A549 (cell line): ENCODE data around the gene CCDC121. TPM values are rescaled to one million over a fixed set of nuclear protein-coding genes. Genes with fewer than 3 reads are reported as not detected.
"Not testable (repeated sequence)": the region's sequence is repeated elsewhere in the genome, so short reads cannot be mapped to it uniquely, and the experiment has no call there.

Experiments used
- ATAC-seq, 2 experiments: fragments of 200-7000 bp in 1 of 2; fragments of >200 bp in 1 of 2; cut with Nextera tagmentation in 1 of 2; cut with Tn5 transposase in 1 of 2; 3 replicates each; pipeline versions ENCODE4 v1.8.0 to v1.9.1; 2018 to 2020; ENCODE audit warnings: mild to moderate bottlenecking in 1 of 2, moderate library complexity in 1 of 2
- CTCF ChIA-PET: fragments of 300-600 bp; sonication (Branson Sonifier 250); formaldehyde crosslinking; extraction: SDS; loops from one replicate; lab custom pipeline; 2021; ENCODE audit warnings: antibody characterized with exemption, inconsistent platforms; lab: Yijun Ruan, JAX
- POLR2A ChIA-PET: fragments of 350-600 bp; formaldehyde crosslinking; extraction: SDS; loops from one replicate; lab custom pipeline; 2021; ENCODE audit warnings: antibody characterized with exemption, inconsistent platforms; lab: Yijun Ruan, JAX
- DNase-seq, 2 experiments: peaks; one replicate each; pipeline versions ENCODE4 v3.0.0 to v3.0.0-alpha.2; 2011 to 2016; ENCODE audit warnings: low read depth in 1 of 2, low spot score in 1 of 2
- FAIRE-seq: peaks from 2 replicates; lab custom pipeline; 2011; peaks lifted over from hg19 to GRCh38; lab: Jason Lieb, UNC
- H3K27ac ChIP-seq, 2 experiments: fragments of >200 bp; sonication (Bioruptor Twin); formaldehyde crosslinking; 3 replicates each; pipeline ENCODE4 v1.5.1; 2016 to 2017
- H3K4me1 ChIP-seq: fragments of >200 bp; sonication (Bioruptor Twin); formaldehyde crosslinking; 3 replicates; pipeline ENCODE4 v1.6.1; 2016
- H3K4me2 ChIP-seq: fragments of >200 bp; sonication (Bioruptor Twin); formaldehyde crosslinking; 3 replicates; pipeline ENCODE4 v1.6.1; 2016
- H3K4me3 ChIP-seq: fragments of >200 bp; sonication (Bioruptor Twin); formaldehyde crosslinking; 3 replicates; pipeline ENCODE4 v1.5.1; 2016
- H3K9me3 ChIP-seq: fragments of >200 bp; sonication (Bioruptor Twin); formaldehyde crosslinking; 3 replicates; pipeline ENCODE4 v1.6.1; 2016
- BHLHE40 ChIP-seq: IDR thresholded peaks from 2 replicates; pipeline ENCODE4 v1.6.1; 2012; ENCODE audit warnings: low read depth, low read length, inconsistent platforms
- CBX2 ChIP-seq: fragments of 200-600 bp; sonication (generic); IDR thresholded peaks from 2 replicates; pipeline ENCODE4 v1.6.1; 2016; ENCODE audit warnings: low read depth, mild to moderate bottlenecking, borderline replicate concordance
- EHMT2 ChIP-seq: fragments of 200-600 bp; sonication (generic); IDR thresholded peaks from 2 replicates; pipeline ENCODE4 v1.6.1; 2016; ENCODE audit warnings: antibody characterized with exemption, low read depth, mild to moderate bottlenecking, moderate library complexity
- FOXS1 ChIP-seq: fragments of 250-450 bp; sonication (Bioruptor Pico); IDR thresholded peaks from 2 replicates; pipeline ENCODE4 v1.5.0; 2020; ENCODE audit warnings: mild to moderate bottlenecking, moderate library complexity
- HEYL ChIP-seq: fragments of 250-450 bp; sonication (Bioruptor Pico); IDR thresholded peaks from 2 replicates; pipeline ENCODE4 v1.8.0; 2021; ENCODE audit warnings: mild to moderate bottlenecking, moderate library complexity
- HOXB5 ChIP-seq: fragments of 250-450 bp; sonication (Bioruptor Pico); IDR thresholded peaks from 2 replicates; pipeline ENCODE4 v1.5.0; 2020; ENCODE audit warnings: mild to moderate bottlenecking, moderate library complexity
- JUNB ChIP-seq: fragments of >200 bp; sonication (Bioruptor Twin); formaldehyde crosslinking; IDR thresholded peaks from 2 replicates; pipeline ENCODE4 v1.6.1; 2016
- MAZ ChIP-seq: fragments of 150-350 bp; IDR thresholded peaks from 2 replicates; pipeline ENCODE4 v1.6.1; 2014; ENCODE audit warnings: antibody characterized with exemption, low read depth, low read length, borderline replicate concordance
- MYC ChIP-seq: IDR thresholded peaks from 2 replicates; pipeline ENCODE4 v1.6.1; 2012; ENCODE audit warnings: mild to moderate bottlenecking, inconsistent platforms, low read length, improper control_type of control experiment, borderline replicate concordance
- NFE2L2 ChIP-seq: fragments of 150-350 bp; conservative IDR thresholded peaks from 2 replicates; pipeline ENCODE4 v1.6.1; 2014; ENCODE audit warnings: low read length
- NPAS2 ChIP-seq: fragments of 250-450 bp; sonication (Bioruptor Pico); IDR thresholded peaks from 2 replicates; pipeline ENCODE4 v1.8.0; 2022; ENCODE audit warnings: mild to moderate bottlenecking, moderate library complexity, borderline replicate concordance
- POLR2A ChIP-seq: IDR thresholded peaks from 2 replicates; pipeline ENCODE4 v1.6.1; 2012; ENCODE audit warnings: mild to moderate bottlenecking, low read length
- RCOR1 ChIP-seq: fragments of 150-350 bp; IDR thresholded peaks from 2 replicates; pipeline ENCODE4 v1.6.1; 2014; ENCODE audit warnings: antibody characterized with exemption, low read length, low read depth
- RNF2 ChIP-seq: fragments of 200-600 bp; sonication (generic); IDR thresholded peaks from 2 replicates; pipeline ENCODE4 v1.6.1; 2016; ENCODE audit warnings: low read depth, mild to moderate bottlenecking, antibody characterized with exemption, moderate library complexity, borderline replicate concordance
- ZFP36 ChIP-seq: fragments of 450-650 bp; IDR thresholded peaks from 2 replicates; pipeline ENCODE4 v1.6.1; 2014; ENCODE audit warnings: borderline replicate concordance; ENCODE audit not compliant: partially characterized antibody
- WGBS: methylation state at CpG from one replicate; pipeline ENCODE4 v1.1.6; 2017; ENCODE audit errors: missing lambda C conversion rate; 5-methylcytosine and 5-hydroxymethylcytosine counted together
- polyA plus RNA-seq, 4 experiments: library from polyadenylated mRNA; depleted of rRNA in 3 of 4; stranded (reverse); fragments of >200 nt; fragmentation: RNase III in 1 of 4; extraction: RNeasy Plus Mini Kit Qiagen cat#74134 plus additional on column Dnase treatment in 1 of 4; gene quantifications; 2 replicates in 3 of 4; 3 replicates in 1 of 4; pipeline ENCODE4 v1.2.3, GENCODE V29; 2011 to 2017
- TF ChIP-seq, protein P1 (sequence below): fragments of >200 bp; sonication (Bioruptor Twin); formaldehyde crosslinking; IDR thresholded peaks from 3 replicates; pipeline ENCODE4 v1.6.1; 2016
- TF ChIP-seq, protein P2 (sequence below): fragments of 250-450 bp; sonication (Bioruptor Pico); IDR thresholded peaks from 2 replicates; pipeline ENCODE4 v1.5.0; 2021; ENCODE audit warnings: mild to moderate bottlenecking, moderate library complexity, borderline replicate concordance
- TF ChIP-seq, protein P3 (sequence below): fragments of 150-350 bp; IDR thresholded peaks from 2 replicates; pipeline ENCODE4 v1.6.1; 2014; ENCODE audit warnings: low read depth, mild to moderate bottlenecking, low read length

CCDC121 gene
- polyA plus RNA-seq, 2 of the 4 experiments (the other 2 are of a cell fraction) = 5.2 to 7.8 TPM

DNA sequence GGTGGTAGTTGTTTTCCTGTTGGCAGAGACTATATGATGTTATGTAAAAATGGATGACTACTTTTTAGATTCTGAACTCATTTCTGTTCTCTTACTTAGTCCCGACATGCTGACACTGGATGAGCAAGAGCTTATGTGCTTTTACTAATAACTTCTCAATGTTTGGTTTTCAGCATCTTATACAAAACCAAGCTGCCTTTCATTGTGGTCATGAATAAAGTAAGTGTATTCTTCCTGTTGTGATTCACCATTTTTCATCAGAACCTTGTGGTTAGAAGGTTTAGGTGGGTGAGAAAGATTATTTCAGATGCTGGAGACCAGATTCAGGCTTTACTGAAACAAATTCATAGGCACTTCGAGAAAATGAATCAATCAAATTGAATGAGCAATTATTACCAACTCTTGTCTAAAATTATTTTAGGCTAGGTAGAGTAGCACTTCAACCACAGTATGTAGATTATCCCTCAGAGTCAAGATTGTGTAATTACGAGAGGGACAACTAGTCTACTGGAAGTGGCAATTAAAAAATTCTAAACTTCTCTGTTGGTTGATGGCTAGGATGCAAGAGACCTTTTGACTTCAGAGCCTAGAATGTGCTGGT, 9.3 kb upstream of the CCDC121 start:
- Histone ChIP-seq H3K4me2 (no peak overlapping the region), H3K4me1 (no peaks in the 10 kb centered on the region)
- TF ChIP-seq CBX2 (no peak), POLR2A (no peak), EHMT2 (no peak), ZFP36 (no peak), MYC (no peak), JUNB (no peak), BHLHE40 (no peak), FOXS1 (CRISPR knock-in tag) (no peak), HEYL (no peak)
- TF ChIP-seq, protein P1, sequence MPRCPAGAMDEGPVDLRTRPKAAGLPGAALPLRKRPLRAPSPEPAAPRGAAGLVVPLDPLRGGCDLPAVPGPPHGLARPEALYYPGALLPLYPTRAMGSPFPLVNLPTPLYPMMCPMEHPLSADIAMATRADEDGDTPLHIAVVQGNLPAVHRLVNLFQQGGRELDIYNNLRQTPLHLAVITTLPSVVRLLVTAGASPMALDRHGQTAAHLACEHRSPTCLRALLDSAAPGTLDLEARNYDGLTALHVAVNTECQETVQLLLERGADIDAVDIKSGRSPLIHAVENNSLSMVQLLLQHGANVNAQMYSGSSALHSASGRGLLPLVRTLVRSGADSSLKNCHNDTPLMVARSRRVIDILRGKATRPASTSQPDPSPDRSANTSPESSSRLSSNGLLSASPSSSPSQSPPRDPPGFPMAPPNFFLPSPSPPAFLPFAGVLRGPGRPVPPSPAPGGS = no peak
- TF ChIP-seq, protein P2, sequence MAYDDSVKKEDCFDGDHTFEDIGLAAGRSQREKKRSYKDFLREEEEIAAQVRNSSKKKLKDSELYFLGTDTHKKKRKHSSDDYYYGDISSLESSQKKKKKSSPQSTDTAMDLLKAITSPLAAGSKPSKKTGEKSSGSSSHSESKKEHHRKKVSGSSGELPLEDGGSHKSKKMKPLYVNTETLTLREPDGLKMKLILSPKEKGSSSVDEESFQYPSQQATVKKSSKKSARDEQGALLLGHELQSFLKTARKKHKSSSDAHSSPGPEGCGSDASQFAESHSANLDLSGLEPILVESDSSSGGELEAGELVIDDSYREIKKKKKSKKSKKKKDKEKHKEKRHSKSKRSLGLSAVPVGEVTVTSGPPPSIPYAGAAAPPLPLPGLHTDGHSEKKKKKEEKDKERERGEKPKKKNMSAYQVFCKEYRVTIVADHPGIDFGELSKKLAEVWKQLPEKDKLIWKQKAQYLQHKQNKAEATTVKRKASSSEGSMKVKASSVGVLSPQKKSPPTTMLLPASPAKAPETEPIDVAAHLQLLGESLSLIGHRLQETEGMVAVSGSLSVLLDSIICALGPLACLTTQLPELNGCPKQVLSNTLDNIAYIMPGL (CRISPR knock-in tag) = no peak
- TF ChIP-seq, all 56 proteins: peak for 0
- DNase-seq (no peak), ATAC-seq (no peak), FAIRE-seq (no peak)
- Histone ChIP-seq H3K9me3 (no peaks in the 10 kb centered on the region), H3K27ac (no peak overlapping the region), H3K4me3 (no peak overlapping the region)
- ChIA-PET CTCF (interaction anchor here (0.7 kb wide), 1 partner anchor 191 kb away, joined by 3 read pairs; no protein-coding TSS in a partner anchor), POLR2A (no interaction called here)
- WGBS = 87% methylated on average over 3 of the region's 3 CpGs

DNA sequence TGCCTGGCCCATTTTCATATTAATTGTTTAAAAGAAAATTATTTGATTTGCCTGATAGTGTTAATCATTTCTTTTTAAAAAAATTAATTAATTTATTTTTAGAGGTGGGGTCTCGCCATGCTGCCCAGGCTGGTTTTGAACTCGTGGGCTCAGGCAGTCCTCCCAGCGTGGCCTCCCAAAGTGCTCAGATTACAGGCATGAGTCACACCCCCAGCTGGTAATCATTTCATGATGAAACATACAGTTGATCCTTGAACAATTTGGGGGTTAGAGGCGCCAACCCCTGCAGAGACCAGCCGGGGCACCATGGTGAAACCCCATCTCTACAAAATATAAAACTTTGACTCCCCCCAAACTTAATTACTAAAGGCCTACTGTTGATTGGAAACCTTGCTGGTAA, 8.0 kb upstream of the CCDC121 start:
- Histone ChIP-seq H3K9me3 (no peaks in the 10 kb centered on the region), H3K4me2 (no peak overlapping the region), H3K4me1 (no peaks in the 10 kb centered on the region), H3K4me3 (no peak overlapping the region), H3K27ac (no peak overlapping the region)
- ChIA-PET POLR2A (no interaction called here), CTCF (interaction anchor here (1.1 kb wide), 1 partner anchor 9 kb away, joined by 3 read pairs; no protein-coding TSS in a partner anchor)
- WGBS = 81% methylated on average over 5 of the region's 5 CpGs
- DNase-seq (no peak), FAIRE-seq (no peak), ATAC-seq (no peak)
- no peak for TF ChIP-seq RCOR1
- TF ChIP-seq HOXB5 = no peak
- TF ChIP-seq RNF2 = no peak
- no peak for TF ChIP-seq NPAS2 (CRISPR knock-in tag)
- TF ChIP-seq, protein P3, sequence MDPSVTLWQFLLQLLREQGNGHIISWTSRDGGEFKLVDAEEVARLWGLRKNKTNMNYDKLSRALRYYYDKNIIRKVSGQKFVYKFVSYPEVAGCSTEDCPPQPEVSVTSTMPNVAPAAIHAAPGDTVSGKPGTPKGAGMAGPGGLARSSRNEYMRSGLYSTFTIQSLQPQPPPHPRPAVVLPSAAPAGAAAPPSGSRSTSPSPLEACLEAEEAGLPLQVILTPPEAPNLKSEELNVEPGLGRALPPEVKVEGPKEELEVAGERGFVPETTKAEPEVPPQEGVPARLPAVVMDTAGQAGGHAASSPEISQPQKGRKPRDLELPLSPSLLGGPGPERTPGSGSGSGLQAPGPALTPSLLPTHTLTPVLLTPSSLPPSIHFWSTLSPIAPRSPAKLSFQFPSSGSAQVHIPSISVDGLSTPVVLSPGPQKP = no peak
- no peak for TF ChIP-seq NFE2L2

DNA sequence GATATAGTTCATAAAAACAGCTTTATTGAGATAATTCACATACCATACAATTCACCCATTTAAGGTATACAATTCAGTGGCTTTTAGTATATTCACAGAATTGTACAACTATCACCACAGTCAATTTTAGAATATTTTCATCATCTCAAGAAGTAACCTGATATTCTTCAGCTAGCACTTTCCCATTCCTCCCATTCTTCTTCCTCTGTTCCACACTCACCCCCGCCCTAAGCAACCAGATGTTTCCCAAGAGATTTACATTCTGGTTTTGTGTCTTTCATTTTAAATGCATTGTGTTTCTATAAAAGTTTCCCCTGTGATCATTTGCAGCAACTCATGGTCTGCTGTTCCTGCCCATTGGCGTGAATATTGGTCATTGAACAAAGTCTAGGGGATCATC, 5.5 kb upstream of the CCDC121 start:
- H3K4me3 ChIP-seq = no peak overlapping the region
- peaks cover 6% of the 10 kb centered on the region for H3K4me1 ChIP-seq
- CTCF ChIA-PET = no interaction called here
- 91% methylated on average over 2 of the region's 2 CpGs for WGBS
- POLR2A ChIA-PET = interaction anchor here (0.5 kb wide), 1 partner anchor 204 kb away, joined by 3 read pairs; no protein-coding TSS in a partner anchor
- ATAC-seq = no peak
- TF ChIP-seq MAZ = no peak
- TF ChIP-seq, all 56 proteins: peak for 0
- FAIRE-seq (no peak), DNase-seq (no peak)
- no peak overlapping the region for H3K27ac ChIP-seq
- no peak overlapping the region for H3K4me2 ChIP-seq
- H3K9me3 ChIP-seq = no peaks in the 10 kb centered on the region

DNA sequence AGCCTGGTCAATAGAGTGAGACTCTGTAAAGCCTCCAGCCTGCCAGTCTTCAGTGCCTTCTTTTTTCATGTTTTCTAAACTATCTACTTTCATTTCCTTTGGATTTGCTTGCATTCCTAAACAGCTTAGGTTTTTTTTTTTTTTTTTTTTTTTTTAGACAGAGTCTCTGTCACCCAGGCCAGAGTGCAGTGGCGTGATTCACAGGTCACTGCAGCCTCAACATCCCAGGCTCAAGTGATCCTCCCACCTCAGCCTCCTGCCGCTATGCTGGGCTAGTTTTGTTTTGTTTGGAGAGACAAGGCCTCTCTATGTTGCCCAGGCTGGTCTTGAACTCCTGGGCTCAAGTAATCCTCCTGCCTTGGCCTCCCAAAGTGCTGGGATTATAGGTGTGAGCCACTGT, 1.4 kb upstream of the CCDC121 start:
- Histone ChIP-seq H3K4me1 (peaks cover 14% of the 10 kb centered on the region), H3K4me2 (peak overlapping the region; percentile 79)
- H3K4me3 ChIP-seq, H3K27ac ChIP-seq, POLR2A ChIA-PET, ATAC-seq, H3K9me3 ChIP-seq, FAIRE-seq, CTCF ChIA-PET, DNase-seq: not testable (repeated sequence)
- 90% methylated on average over 2 of the region's 2 CpGs for WGBS
